Fibroblast of skin of scalp (primary cell): Measurements from ENCODE around the gene MEPE. TPM values are rescaled to one million over a fixed set of nuclear protein-coding genes. Genes with fewer than 3 reads are reported as not detected.
A peak's percentile ranks its signal among the peaks of the same experiment; 100 is the strongest.

Experiments
- DNase-seq: peaks from one replicate; pipeline ENCODE4 v3.0.0-alpha.2; 2013
- polyA plus RNA-seq, 2 experiments: library from polyadenylated mRNA; unstranded; fragments of 120-200 nt; gene quantifications; one replicate each; pipeline ENCODE4 v1.2.1, GENCODE V29; 2013; ENCODE audit not compliant: insufficient read length in 2 of 2

Gene MEPE
- not detected for polyA plus RNA-seq (2013, experiment 1 of 2; ENCODE audit: insufficient read length)
- not detected for polyA plus RNA-seq (2013, experiment 2 of 2; ENCODE audit: insufficient read length)

- DNase-seq = no peak
Observed at GRCh38 chr4:87832669-87833068, at the start of gene MEPE. Gene MEPE (plus strand): TSS chr4:87832969. CDS start chr4:87834715, 1,746 bp downstream.

- no peak for DNase-seq
Observed at GRCh38 chr4:87783781-87784180, 49.0 kb upstream of the MEPE start.

- no peak for DNase-seq
Observed at GRCh38 chr4:87785731-87786509, 46.8 kb upstream of the MEPE start.

- DNase-seq = no peak
Observed at GRCh38 chr4:87799301-87800113, 33.3 kb upstream of the MEPE start, which contains the start of gene IBSP. Gene IBSP (plus strand): TSS chr4:87799554. CDS start chr4:87802362, 2,808 bp downstream.

- no peak for DNase-seq
Observed at GRCh38 chr4:87802858-87803257, 29.9 kb upstream of the MEPE start.

GRCh38 chr4:87803421-87803820, 29.3 kb upstream of the MEPE start:
- DNase-seq = no peak

- DNase-seq = no peak
Observed at GRCh38 chr4:87804871-87805270, 27.9 kb upstream of the MEPE start.

- peak; percentile 36 for DNase-seq
Observed at GRCh38 chr4:87805971-87806370, 26.8 kb upstream of the MEPE start.

GRCh38 chr4:87806520-87806919, 26.2 kb upstream of the MEPE start:
- DNase-seq = peak; percentile 69

GRCh38 chr4:87807402-87807801, 25.4 kb upstream of the MEPE start:
- peak; percentile 23 for DNase-seq

- peak; percentile 19 for DNase-seq
Observed at GRCh38 chr4:87811977-87812376, 20.8 kb upstream of the MEPE start.

- DNase-seq = peak; percentile 94
Observed at GRCh38 chr4:87819281-87819919, 13.4 kb upstream of the MEPE start.

GRCh38 chr4:87823200-87823599, 9.6 kb upstream of the MEPE start:
- no peak for DNase-seq

- DNase-seq = no peak
Observed at GRCh38 chr4:87823724-87824123, 9.0 kb upstream of the MEPE start.

GRCh38 chr4:87824352-87824751, 8.4 kb upstream of the MEPE start:
- no peak for DNase-seq

- DNase-seq = no peak
Observed at GRCh38 chr4:87834401-87834800, 1.6 kb downstream of the MEPE start.

GRCh38 chr4:87835197-87835596, 2.4 kb downstream of the MEPE start:
- no peak for DNase-seq

- DNase-seq = no peak
Observed at GRCh38 chr4:87835743-87836142, 3.0 kb downstream of the MEPE start.

GRCh38 chr4:87838205-87838604, 5.4 kb downstream of the MEPE start:
- peak; percentile 21 for DNase-seq

- peak; percentile 45 for DNase-seq
Observed at GRCh38 chr4:87838890-87839591, 6.3 kb downstream of the MEPE start.

- no peak for DNase-seq
Observed at GRCh38 chr4:87839592-87839946, 6.8 kb downstream of the MEPE start.

GRCh38 chr4:87840149-87840548, 7.4 kb downstream of the MEPE start:
- DNase-seq = no peak
